Measurements from ENCODE around the gene CHI3L2.
A peak's percentile ranks its signal among the peaks of the same experiment; 100 is the strongest.

CHI3L2 gene

GRCh38 chr1:111241797-111242196 lies 14.3 kb downstream of the CHI3L2 start:
- intact Hi-C loops (cut with DNase I) = no loop called here
- DNase-seq = no peak

DNA sequence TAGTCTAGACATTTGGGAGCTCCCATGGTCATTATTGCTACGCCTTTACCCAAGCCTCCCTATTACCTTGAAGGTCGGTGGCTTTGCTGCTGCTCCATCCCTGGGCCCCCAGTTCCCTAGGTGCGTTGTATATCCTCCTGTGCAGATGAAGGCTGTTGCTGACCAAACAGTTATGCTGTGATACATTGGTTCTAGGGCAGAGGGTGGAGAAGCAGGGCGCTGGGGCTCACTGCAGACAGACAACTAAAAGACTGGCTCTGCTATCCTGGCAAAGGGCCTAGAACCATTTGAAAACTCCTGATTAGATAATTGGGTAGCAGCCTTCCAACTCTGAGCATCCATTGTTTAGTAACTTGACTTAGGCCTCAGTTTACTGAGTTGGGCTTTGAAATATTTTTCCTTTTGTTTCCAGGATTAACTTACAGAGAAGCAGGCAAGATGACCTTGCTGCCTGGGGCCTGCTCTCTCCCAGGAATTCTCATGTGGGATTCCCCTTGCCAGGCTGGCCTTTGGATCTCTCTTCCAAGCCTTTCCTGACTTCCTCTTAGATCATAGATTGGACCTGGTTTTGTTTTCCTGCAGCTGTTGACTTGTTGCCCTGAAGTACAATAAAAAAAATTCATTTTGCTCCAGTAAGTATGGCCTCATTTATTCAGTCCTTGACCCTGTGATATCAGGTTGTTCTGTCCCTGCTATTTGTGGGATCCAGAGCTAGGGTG lies 15.5 kb downstream of the CHI3L2 start:
- intact Hi-C loops (cut with DNase I) = no loop called here
- no peak for DNase-seq

DNA sequence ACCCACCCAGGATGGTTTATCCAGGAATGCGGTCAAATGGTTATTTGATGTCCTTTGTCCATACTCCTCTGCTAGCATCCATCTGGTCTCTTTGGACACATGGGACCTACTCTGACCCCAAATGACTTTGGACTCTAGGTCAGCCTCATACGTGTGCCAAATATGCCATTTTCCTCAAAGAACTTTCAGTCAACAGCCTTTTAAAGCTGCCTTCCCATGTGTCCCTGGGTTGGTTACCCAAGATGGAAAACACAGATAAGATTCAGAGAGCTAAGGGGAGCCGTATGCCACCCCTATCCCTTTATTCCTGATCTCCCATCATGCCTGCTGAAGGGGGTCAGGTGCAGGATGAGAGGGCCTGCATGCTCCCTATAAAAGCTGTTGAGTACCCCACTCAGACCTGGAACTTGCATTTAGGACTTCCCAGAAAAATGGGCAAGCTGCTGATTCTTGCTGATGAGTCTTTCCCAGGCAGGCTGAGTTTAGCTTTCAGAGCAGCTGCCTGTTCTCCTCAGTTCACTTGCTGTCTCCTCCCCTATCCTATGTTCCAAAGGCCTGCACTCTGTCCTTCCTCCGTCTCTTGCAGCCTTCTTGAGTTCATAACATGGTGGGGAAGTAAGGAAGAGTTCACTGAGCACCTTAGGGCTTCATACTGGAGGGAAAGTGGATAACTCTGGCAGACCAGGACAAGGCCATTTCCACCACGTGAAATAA lies 19.8 kb downstream of the CHI3L2 start:
- DNase-seq = peak in 1 of 10 donors; percentile 42
- intact Hi-C loops (cut with DNase I) = no loop called here

DNA sequence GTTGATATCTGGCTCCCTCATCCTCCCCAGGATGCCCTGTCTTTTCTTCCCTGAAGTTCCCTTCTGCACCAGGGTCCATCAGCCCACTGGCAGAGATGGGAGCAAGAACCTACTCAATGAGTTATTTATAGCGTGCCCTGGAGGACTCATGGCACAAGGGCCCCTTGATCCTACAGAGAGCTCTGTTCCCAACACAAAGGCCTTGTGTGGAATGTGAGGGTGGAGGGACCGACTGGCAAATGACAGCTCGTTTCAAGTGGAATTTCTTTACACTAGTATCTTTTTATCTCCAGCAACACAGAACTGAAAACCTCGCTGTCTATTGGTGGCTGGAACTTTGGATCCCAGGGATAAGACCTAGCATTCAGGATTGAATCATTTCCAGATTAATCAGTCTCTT lies 22.4 kb downstream of the CHI3L2 start:
- intact Hi-C loops (cut with DNase I) = no loop called here
- peak in 5 of 10 donors; percentile 25 to 90 (median 39) for DNase-seq

DNA sequence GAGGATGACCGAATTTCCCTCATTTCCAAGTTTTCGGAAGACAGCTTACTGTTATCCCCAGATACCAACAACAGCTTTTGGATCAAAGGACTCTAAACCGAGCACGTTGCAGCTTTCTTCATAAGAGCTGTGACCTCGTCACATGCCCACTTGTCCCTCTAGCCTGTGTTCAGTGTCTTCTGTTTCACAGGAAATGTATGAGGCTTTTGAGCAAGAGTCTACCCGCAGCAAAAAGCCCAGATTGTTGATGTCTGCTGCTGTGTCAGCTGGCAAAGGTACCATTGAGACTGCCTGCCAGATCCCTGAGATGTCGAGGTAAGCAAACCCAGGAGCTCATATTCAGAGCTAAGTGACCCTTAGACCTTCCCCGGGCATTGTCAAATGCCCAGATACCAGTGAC lies 24.1 kb downstream of the CHI3L2 start:
- intact Hi-C loops (cut with DNase I) = no loop called here
- no peak for DNase-seq

DNA sequence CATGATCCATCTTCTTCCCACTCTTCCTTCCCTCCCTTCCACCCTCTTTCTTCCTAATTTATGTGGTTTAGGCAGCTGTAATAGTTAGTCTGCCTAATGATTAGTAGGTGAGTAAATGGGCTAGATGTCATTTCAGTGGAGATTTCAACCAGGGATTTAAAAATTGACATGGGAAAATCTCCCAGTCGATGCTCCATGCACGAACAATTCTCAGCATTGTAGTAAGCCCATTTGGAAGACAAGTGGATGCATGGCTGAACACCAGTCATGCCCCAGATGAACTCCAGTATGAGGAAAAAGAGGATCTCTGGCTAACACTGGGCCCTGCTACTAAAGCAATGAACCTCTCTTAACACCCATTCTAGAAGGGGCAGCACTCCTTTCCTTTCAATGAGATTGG lies 25.3 kb downstream of the CHI3L2 start:
- DNase-seq = no peak

GRCh38 chr1:111253876-111254275 lies 26.4 kb downstream of the CHI3L2 start:
- DNase-seq = peak in 1 of 10 donors; percentile 22
- intact Hi-C loops (cut with DNase I) = no loop called here

More for the DNA sequence above, 25.3 kb downstream of the CHI3L2 start:
- intact Hi-C loops (cut with DNase I) = no loop called here

DNA sequence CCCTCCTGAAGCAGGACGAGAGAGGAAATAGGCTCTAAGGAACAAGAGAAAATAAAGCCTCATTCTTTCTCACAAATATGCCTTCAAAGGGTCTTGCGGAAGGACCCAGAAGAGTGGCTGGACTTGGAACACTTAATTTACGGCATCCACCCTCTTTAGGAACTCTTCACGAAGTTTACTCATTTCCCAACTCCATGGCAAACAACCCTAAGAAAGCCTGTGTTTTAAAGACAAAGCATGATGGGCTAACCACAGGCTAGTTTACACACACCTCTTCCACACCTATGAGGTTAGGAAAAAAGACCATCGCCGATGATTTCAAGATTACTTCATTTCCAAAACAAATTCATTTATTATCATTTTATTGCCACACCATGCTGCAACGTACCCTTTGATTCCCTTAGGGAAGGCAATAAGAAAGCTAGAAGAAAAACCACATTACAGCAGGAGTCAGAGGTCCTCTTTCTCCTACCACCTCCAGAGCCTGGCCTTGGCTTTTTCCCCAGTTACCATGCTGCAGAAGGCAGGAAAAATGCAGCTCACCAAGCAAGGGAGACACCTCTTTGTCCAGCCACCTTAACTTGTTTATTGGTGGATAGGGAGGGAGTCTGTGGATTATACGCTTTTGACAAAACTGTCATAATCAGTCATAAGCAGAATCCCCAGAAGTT lies 29.6 kb downstream of the CHI3L2 start:
- DNase-seq = no peak
- intact Hi-C loops (cut with DNase I) = no loop called here

GRCh38 chr1:111267801-111268508 lies 40.4 kb downstream of the CHI3L2 start:
- no peak for DNase-seq
- intact Hi-C loops (cut with DNase I) = no loop called here

DNA sequence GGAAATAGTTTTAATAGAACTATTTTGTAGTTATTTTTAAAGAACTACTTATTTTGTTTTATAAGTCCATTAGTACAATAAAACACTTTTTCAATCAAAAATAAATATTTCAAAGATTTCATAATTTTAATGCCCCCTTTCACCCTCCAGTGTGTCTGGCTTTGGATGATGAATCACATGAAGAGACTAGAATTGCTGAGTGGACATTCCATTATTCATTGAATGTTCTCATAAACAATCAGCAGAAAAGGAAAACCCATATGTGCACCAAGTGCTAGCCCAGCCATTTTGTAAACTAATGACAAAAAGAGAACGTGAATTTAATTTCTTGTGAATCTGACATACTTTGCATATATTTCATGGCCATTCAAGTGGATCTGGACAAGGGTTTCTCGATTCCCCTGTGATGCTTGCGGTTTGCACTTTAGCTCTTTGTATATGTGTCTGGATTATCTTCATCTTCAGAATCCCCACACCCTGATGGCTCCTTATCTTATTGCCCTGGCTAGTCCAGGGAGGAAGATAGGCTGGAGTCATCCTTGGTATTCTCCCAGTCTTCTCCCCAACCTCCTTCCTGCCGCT lies 42.4 kb downstream of the CHI3L2 start:
- intact Hi-C loops (cut with DNase I) = no loop called here
- DNase-seq = no peak

DNA sequence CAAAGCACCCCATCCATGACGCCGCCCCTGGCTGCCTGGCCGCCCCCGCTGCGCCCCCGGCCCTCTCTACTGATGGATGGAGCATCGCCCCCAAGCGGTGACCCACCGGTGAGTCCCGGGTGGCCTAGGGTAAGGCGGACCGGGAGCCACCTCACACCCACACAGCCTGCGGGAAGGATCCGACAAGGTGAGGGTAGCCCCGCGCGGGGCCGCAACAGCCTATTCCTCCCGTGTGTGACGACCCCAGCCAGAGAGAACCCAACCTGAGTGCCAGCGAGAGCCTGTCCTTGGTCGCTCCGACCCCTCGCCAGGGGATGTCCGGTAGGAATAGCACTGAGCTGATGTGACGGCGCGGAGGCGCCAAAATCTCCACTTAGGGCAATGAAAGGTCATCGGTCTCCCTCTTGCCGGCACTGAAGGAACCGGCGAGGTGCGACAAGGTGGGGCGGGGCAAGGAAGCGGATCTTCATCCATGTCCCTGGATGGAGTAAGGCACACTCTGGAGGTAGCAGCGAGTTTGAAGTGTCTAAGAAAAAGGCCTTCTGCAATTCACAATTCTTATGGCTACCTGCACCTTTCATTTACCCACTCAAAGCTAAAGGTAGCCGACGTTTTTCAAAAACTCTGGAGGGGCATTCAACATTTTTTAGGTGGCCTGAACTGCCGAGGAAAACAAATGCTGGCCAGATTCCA lies 43.4 kb downstream of the CHI3L2 start:
- intact Hi-C loops (cut with DNase I) = no loop called here
- peak in 2 of 10 donors; percentile 43 to 76 for DNase-seq

- intact Hi-C loops (cut with DNase I) = no loop called here
- DNase-seq = peak in 1 of 10 donors; percentile 85
Measured at GRCh38 chr1:111271464-111271801, 43.9 kb downstream of the CHI3L2 start.

GRCh38 chr1:111272081-111272480 lies 44.6 kb downstream of the CHI3L2 start:
- intact Hi-C loops (cut with DNase I) = no loop called here
- no peak for DNase-seq

- intact Hi-C loops (cut with DNase I) = no loop called here
- no peak for DNase-seq
Measured at GRCh38 chr1:111274653-111275052, 47.1 kb downstream of the CHI3L2 start.

DNA sequence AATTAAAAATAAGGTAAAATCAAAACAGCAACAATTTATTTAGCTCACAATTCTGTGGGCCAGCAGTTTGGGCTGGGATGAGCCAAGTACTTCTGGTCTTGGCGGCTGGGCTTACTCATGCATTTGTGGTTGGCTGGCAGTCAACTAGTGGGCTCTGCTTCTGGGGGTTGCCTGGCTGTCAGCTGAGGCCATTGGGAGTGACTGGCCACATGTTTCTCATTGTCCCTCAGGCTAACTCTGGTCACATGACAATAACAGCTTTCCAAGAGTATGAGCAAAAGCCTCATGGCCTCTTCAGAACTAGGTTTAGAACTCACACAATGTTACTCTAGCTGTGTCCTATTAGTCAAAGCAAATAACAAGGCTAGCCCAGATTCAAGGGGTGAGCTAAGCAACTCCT lies 47.6 kb downstream of the CHI3L2 start:
- DNase-seq = peak in 5 of 10 donors; percentile 25 to 76 (median 57)
- intact Hi-C loops (cut with DNase I) = no loop called here

DNA sequence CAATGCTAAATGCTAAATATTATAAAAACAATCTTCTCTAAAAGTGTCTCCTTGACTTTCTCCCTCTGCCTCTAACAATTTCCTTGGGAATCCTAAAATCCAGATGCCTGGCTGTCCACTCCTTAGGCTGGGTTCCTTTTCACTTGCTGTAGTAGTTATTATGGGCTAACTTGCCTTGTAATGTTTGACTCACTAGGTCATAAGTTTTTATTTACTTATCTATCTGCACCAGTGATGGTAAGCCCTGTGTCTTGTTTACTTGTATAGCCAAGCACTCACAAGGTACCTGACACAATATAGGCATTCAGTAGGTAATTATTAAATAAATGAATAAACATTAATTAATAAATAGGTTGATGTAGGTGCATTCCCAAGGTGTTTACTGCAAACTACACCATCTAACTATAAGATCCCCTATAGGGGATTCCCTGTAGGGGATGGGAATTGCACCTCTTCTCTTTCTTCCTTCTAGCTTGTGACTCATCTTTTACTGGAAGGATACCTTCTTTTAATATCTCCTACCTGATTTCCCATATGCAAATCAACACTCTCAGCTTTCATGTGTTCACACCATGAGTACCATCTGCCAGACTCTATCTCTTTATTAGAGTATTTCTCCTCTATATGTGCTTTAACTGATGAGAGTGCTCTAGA lies 48.4 kb downstream of the CHI3L2 start:
- DNase-seq = no peak
- intact Hi-C loops (cut with DNase I) = no loop called here

GRCh38 chr1:111279144-111279543 lies 51.6 kb downstream of the CHI3L2 start:
- intact Hi-C loops (cut with DNase I) = no loop called here
- no peak for DNase-seq

DNA sequence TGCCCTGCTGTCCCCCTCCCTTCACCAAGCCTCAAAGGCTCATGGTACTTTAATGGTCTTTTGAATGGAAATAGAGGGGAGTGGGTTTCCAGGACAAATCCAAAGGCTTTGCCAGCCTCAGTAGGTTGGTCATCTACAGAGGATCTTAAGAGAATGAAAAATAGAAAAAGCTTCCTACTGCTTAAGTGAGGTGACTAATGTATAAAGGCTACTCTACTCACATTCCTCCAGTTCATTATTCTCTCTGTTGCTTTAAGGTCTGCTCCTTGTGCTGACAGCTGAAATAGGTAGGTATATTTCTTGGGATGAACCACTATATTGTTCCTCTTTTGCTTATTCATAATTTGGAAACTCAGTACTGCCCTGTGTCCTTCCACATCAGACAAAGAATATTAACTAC lies 52.8 kb downstream of the CHI3L2 start:
- DNase-seq = no peak
- intact Hi-C loops (cut with DNase I) = no loop called here

GRCh38 chr1:111281411-111281810 lies 53.9 kb downstream of the CHI3L2 start:
- intact Hi-C loops (cut with DNase I) = no loop called here
- no peak for DNase-seq

DNA sequence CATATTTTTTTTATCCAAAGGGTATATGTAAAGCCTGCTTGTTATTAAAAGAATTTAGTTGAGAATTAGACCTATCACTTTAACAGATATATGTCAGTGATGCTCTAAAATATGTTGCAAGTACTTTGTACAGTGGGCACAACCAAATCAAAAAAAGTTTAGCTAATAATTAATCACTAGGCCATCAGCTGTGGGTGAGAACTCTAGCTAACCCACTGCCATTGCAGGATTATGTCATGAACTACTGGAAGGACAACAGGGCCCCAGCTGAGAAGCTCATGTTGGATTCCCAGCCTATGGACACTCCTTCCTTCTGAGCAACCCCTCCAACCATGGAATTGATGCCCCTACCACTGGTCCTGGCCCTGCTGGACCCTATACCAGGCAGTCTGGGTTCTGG lies 56.3 kb downstream of the CHI3L2 start:
- no peak for DNase-seq
- intact Hi-C loops (cut with DNase I) = no loop called here
